ENCODE measurements around the gene ARHGAP15.

Gene ARHGAP15

DNA sequence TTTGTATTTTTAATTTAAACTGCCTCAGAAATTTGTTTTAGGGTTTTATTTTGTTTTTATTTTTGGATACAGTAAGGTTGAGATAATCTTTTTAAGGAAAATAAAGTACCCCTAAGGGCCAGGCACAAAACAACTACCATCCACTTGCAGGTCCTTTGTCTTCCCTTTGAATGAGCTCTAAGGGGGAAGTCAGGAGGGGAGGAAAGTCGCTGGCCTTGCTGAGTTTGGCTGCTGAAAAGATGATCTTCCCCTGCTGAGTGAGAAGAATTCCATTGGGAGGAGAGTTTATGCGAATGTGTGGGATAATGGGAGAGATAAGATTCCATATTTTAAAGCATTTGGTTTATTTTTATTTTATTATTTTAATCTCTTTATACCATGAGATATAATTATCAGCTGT is 100.7 kb downstream of the ARHGAP15 start:
- Histone ChIP-seq H3K9me2 (replicated peaks; ENCODE audit: insufficient read depth, low read length) (no peaks in the 10 kb centered on the region), H3K4me3 (ENCODE audit: low read length) (no peak overlapping the region), H3K9ac (ENCODE audit: low read length) (no peak overlapping the region), H3K27me3 (replicated peaks; ENCODE audit: insufficient read depth, low read length) (no peaks in the 10 kb centered on the region), H3K4me2 (ENCODE audit: low read depth, low read length) (no peak overlapping the region), H2AFZ (ENCODE audit: low read length) (no peak overlapping the region), H3K79me2 (ENCODE audit: low read length) (no peaks in the 10 kb centered on the region), H4K20me1 (ENCODE audit: insufficient read depth, low read length) (no peaks in the 10 kb centered on the region), H3K27ac (ENCODE audit: low read length) (no peak overlapping the region), H3F3A (ENCODE audit: insufficient read depth, low read length) (no peaks in the 10 kb centered on the region), H3K9me3 (replicated peaks; ENCODE audit: insufficient read depth, low read length) (no peaks in the 10 kb centered on the region), H3K4me1 (ENCODE audit: low read length) (no peaks in the 10 kb centered on the region), H3K36me3 (replicated peaks; ENCODE audit: insufficient read depth, low read length) (no peaks in the 10 kb centered on the region)
- DNase-seq: no peak
- TF ChIP-seq EZH2phosphoT487 (IDR thresholded peaks at IDR 0.05; ENCODE audit: low read length): no peak
- no peak for TF ChIP-seq EZH2 (optimal IDR thresholded peaks at IDR 0.05; ENCODE audit: low read depth, low read length)
- TF ChIP-seq, protein P1, sequence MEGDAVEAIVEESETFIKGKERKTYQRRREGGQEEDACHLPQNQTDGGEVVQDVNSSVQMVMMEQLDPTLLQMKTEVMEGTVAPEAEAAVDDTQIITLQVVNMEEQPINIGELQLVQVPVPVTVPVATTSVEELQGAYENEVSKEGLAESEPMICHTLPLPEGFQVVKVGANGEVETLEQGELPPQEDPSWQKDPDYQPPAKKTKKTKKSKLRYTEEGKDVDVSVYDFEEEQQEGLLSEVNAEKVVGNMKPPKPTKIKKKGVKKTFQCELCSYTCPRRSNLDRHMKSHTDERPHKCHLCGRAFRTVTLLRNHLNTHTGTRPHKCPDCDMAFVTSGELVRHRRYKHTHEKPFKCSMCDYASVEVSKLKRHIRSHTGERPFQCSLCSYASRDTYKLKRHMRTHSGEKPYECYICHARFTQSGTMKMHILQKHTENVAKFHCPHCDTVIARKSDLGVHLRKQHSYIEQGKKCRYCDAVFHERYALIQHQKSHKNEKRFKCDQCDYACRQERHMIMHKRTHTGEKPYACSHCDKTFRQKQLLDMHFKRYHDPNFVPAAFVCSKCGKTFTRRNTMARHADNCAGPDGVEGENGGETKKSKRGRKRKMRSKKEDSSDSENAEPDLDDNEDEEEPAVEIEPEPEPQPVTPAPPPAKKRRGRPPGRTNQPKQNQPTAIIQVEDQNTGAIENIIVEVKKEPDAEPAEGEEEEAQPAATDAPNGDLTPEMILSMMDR (IDR thresholded peaks at IDR 0.05; ENCODE audit: low read length): no peak

DNA sequence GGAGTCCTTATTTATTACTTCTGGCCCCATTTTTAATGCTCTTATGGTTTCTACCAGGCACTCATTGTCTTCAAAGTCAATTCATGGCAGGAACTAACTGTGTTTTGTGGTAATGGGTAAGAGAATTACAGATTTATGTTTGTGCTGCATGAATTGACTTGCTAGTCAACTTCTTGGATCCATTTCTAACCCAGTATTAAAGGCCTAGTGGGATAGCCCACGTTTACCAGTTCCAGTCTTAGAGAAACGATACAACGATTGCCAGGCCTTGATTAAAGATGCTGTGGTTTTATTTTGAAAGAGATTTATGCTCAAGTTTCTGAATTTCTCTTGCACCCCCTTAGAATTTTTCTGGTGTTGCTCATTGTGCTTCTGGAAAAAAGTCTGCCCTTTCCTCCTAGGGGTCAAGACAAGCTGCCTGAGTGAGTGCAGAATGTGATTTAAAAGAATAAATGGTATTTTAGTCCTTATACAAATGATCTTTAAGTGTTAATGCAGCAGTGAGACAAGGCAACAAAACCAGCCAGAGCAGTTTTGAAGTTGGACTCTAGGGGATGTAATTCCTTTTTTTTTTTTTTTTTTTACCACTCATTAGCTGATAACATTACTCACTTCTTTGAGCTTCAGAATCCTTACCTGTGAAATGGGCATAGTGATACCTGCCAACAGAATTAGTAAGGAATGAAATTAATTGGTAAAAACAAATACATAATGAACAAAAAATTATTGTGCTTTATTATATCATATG is 101.5 kb downstream of the ARHGAP15 start:
- no peak overlapping the region for H2AFZ ChIP-seq (ENCODE audit: low read length)
- H3K9ac ChIP-seq (ENCODE audit: low read length): no peak overlapping the region
- H3K79me2 ChIP-seq (ENCODE audit: low read length): no peaks in the 10 kb centered on the region
- no peaks in the 10 kb centered on the region for H3K9me3 ChIP-seq (replicated peaks; ENCODE audit: insufficient read depth, low read length)
- no peak for DNase-seq
- no peaks in the 10 kb centered on the region for H4K20me1 ChIP-seq (ENCODE audit: insufficient read depth, low read length)
- no peaks in the 10 kb centered on the region for H3K9me2 ChIP-seq (replicated peaks; ENCODE audit: insufficient read depth, low read length)
- no peaks in the 10 kb centered on the region for H3K36me3 ChIP-seq (replicated peaks; ENCODE audit: insufficient read depth, low read length)
- no peaks in the 10 kb centered on the region for H3F3A ChIP-seq (ENCODE audit: insufficient read depth, low read length)
- TF ChIP-seq, protein P1 (IDR thresholded peaks at IDR 0.05; ENCODE audit: low read length): no peak
- H3K4me3 ChIP-seq (ENCODE audit: low read length): no peak overlapping the region
- H3K27ac ChIP-seq (ENCODE audit: low read length): no peak overlapping the region
- H3K4me1 ChIP-seq (ENCODE audit: low read length): no peaks in the 10 kb centered on the region
- no peak overlapping the region for H3K4me2 ChIP-seq (ENCODE audit: low read depth, low read length)
- H3K27me3 ChIP-seq (replicated peaks; ENCODE audit: insufficient read depth, low read length): no peaks in the 10 kb centered on the region

DNA sequence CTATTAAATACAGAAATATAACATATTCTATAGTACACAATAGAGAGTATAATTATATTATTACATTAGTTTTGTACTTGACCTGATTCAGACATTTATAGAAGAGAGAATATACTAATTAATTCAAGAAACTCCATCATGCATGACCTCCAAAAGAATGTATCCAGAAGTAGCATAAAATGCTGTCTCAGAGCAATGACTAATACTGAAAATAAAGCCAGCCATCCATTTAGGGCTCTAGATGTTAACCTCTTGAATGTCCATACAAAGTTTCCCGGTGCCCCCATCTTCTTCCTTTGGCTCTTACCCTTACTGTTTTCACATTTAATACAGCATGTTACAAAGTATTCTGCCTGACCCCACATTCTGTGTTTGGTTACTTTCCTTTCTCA is 102.0 kb downstream of the ARHGAP15 start:
- no peak overlapping the region for H2AFZ ChIP-seq (ENCODE audit: low read length)
- no peaks in the 10 kb centered on the region for H3K9me3 ChIP-seq (replicated peaks; ENCODE audit: insufficient read depth, low read length)
- H3K4me2 ChIP-seq (ENCODE audit: low read depth, low read length): no peak overlapping the region
- H3K4me1 ChIP-seq (ENCODE audit: low read length): no peaks in the 10 kb centered on the region
- H3K9ac ChIP-seq (ENCODE audit: low read length): no peak overlapping the region
- no peaks in the 10 kb centered on the region for H3K9me2 ChIP-seq (replicated peaks; ENCODE audit: insufficient read depth, low read length)
- TF ChIP-seq EZH2phosphoT487 (IDR thresholded peaks at IDR 0.05; ENCODE audit: low read length) (no peak), EZH2 (optimal IDR thresholded peaks at IDR 0.05; ENCODE audit: low read depth, low read length) (no peak)
- TF ChIP-seq, protein P1 (IDR thresholded peaks at IDR 0.05; ENCODE audit: low read length): no peak
- H3K27me3 ChIP-seq (replicated peaks; ENCODE audit: insufficient read depth, low read length): no peaks in the 10 kb centered on the region
- DNase-seq: no peak
- H4K20me1 ChIP-seq (ENCODE audit: insufficient read depth, low read length): no peaks in the 10 kb centered on the region
- H3K79me2 ChIP-seq (ENCODE audit: low read length): no peaks in the 10 kb centered on the region
- H3K4me3 ChIP-seq (ENCODE audit: low read length): no peak overlapping the region
- H3F3A ChIP-seq (ENCODE audit: insufficient read depth, low read length): no peaks in the 10 kb centered on the region
- H3K36me3 ChIP-seq (replicated peaks; ENCODE audit: insufficient read depth, low read length): no peaks in the 10 kb centered on the region
- H3K27ac ChIP-seq (ENCODE audit: low read length): no peak overlapping the region

Data from MM.1S (cell line).